ENCODE data around the gene HS3ST2.

DNA sequence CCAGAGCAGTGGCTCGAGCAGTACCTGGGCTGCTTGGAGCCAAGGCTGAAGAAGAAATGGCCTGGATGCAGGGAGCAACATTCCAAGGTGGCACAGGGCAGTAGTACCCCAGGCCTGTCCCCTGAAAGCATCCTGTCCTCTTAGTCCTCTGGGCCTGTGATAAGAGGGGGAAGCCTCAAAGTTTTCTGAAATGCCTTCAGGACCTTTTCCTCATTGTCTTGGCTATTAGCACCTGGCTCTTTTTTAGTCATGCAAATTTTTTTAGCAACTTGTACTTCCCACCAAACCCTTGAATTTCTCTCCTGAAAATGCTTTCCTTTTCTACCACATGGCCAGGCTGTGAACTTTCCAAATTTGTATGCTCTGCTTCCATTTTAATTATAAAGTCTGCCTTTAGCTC, 148.9 kb downstream of the HS3ST2 start:
- TF ChIP-seq ARNT (IDR thresholded peaks at IDR 0.05): no peak
- TF ChIP-seq BHLHE40 (IDR thresholded peaks at IDR 0.05; ENCODE audit: borderline replicate concordance): no peak
- no peak for TF ChIP-seq SP1 (IDR thresholded peaks at IDR 0.05)
- no peak for TF ChIP-seq ZNF384 (IDR thresholded peaks at IDR 0.05)

Data from HEK293T (cell line).